Stomach smooth muscle (tissue), 2 donors: ENCODE data around the gene SS18L1.
A peak's percentile ranks its signal among the peaks of the same experiment; 100 is the strongest.

Source experiments
- H3K27ac ChIP-seq: one replicate; pipeline ENCODE4 v1.7.0; 2013; ENCODE audit warnings: mild to moderate bottlenecking, low read length, inconsistent platforms
- H3K27me3 ChIP-seq, 2 donors: one replicate each; pipeline ENCODE4 v1.7.0; 2013; ENCODE audit warnings: low read length in 2 of 2; ENCODE audit not compliant: insufficient read depth in 2 of 2, control insufficient read depth in 1 of 2
- H3K36me3 ChIP-seq, 2 donors: one replicate each; pipeline ENCODE4 v1.7.0; 2013; ENCODE audit warnings: low read length in 2 of 2; ENCODE audit not compliant: control insufficient read depth in 2 of 2, insufficient read depth in 2 of 2
- H3K4me1 ChIP-seq: one replicate; pipeline ENCODE4 v1.7.0; 2013; ENCODE audit warnings: low read length; ENCODE audit not compliant: control insufficient read depth, insufficient read depth
- H3K4me3 ChIP-seq, 2 donors: one replicate each; pipeline ENCODE4 v1.7.0; 2013; ENCODE audit warnings: low read length in 2 of 2
- H3K9ac ChIP-seq, 2 donors: one replicate each; pipeline ENCODE4 v1.7.0; 2013; ENCODE audit warnings: low read length in 2 of 2, mild to moderate bottlenecking in 1 of 2
- H3K9me3 ChIP-seq, 2 donors: one replicate each; pipeline ENCODE4 v1.7.0; 2013; ENCODE audit warnings: low read length in 2 of 2; ENCODE audit not compliant: control insufficient read depth in 2 of 2
- donor health status: healthy.
- donor health status: Pancreatic carcinoma.

Gene SS18L1

DNA sequence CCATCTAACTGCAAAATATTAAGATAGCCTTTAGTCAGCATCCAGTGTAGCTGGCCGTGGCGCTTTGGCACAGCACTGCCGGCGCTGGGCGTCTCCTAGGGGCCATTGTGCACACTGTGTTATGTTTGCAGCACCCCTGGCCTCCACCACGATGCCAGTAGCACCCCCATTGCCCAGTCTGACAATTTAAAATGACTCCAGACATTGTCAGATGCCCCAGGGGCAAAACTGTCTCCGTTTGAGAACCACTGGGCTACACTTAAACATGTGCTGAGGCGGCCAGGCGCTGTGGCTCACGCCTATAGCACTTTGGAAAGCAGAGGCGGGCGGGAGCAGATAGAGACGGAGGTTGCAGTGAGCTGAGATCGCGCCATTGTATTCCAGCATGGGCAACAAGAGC, 33.3 kb downstream of the SS18L1 start:
- no peaks in the 10 kb centered on the region for H3K4me1 ChIP-seq
- no peaks in the 10 kb centered on the region for H3K27me3 ChIP-seq
- no peak overlapping the region for H3K4me3 ChIP-seq
- H3K9me3 ChIP-seq = no peaks in the 10 kb centered on the region
- peaks cover 10 to 25% of the 10 kb centered on the region in 2 donors for H3K36me3 ChIP-seq
- no peak overlapping the region for H3K9ac ChIP-seq
- no peak overlapping the region for H3K27ac ChIP-seq

DNA sequence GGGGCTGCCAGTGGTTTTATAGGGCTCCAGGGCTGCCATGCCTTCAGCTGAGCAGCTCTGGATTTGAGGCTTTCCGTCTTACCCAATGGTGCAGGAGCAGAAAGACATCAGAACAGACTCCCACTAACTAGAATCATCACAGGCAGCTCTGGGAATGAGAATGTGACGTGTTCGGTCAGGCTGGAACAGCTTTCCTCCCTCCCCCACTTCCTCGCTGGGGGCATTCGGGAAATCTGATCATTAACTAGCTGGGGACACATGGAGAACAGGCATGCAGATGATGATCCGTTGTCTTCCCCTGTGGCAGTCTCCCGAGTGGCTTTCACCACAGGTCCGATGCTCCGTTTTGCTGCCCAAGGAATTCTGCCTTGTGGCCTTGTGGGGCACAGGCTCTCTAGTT, 33.7 kb downstream of the SS18L1 start:
- H3K4me1 ChIP-seq = no peaks in the 10 kb centered on the region
- peaks cover 10 to 25% of the 10 kb centered on the region in 2 donors for H3K36me3 ChIP-seq
- no peaks in the 10 kb centered on the region for H3K27me3 ChIP-seq
- H3K27ac ChIP-seq = no peak overlapping the region
- H3K9me3 ChIP-seq = no peaks in the 10 kb centered on the region
- H3K4me3 ChIP-seq = no peak overlapping the region
- H3K9ac ChIP-seq = no peak overlapping the region

DNA sequence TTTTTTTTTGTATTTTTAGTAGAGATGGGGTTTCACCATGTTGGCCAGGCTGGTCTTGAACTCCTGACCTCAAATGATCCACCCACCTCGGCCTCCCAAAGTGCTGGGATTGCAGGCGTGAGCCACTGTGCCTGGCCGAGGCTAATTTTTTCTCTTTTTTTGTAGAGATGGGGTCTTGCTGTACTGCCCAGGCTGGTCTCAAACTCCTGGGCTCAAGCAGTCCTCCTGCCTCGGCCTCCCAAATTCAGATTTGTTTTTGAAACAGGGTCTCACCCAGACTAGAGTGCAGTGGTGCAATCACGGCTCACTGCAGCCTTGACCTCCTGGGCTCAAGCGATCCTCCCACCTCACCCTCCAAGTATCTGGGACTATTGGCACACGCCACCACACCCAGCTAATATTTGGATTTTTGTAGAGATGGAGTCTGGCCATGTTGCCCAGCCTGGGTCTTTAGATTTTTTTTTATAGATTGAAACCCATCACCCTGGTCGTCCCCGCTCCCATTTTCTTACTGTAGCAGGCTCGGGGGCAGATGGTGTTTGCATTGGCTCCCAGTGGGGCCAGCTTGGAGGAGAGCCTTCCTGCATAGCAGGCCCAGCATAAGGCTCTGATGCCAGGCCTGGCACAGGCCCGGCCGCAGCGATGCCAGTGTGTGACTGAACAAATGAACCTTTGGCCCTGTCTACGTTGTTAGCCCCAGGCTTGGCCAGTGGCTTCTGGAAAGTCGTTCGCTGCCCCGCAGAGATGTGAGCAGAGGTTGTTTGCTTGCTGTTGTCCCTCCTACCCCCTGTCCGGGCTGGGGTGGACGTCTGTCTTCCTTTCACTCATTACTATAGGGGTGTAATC, 35.0 kb downstream of the SS18L1 start:
- Histone ChIP-seq H3K27me3 (no peaks in the 10 kb centered on the region), H3K9ac (no peak overlapping the region), H3K4me3 (no peak overlapping the region), H3K4me1 (peaks cover 4% of the 10 kb centered on the region), H3K9me3 (no peaks in the 10 kb centered on the region), H3K27ac (no peak overlapping the region), H3K36me3 (peaks cover 10 to 22% of the 10 kb centered on the region in 2 donors)

DNA sequence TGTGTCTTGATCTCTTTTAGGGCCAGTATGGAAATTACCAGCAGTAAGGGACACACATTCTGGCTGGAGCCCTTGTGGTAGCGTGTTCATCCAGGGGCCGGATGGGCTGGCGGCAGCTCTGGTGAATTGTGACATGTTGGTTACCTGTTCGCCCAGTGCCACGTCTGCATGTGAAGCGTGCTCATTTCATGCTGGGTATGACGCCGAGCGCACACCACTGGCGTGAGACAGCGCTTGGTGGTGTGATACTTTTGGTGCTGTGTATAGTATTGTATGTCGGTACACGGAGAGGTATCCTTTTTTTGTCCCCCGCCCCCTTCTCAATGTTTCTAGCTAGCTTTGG, 35.6 kb downstream of the SS18L1 start:
- peaks cover 10 to 22% of the 10 kb centered on the region in 2 donors for H3K36me3 ChIP-seq
- no peak overlapping the region for H3K4me3 ChIP-seq
- no peaks in the 10 kb centered on the region for H3K27me3 ChIP-seq
- peaks cover 8% of the 10 kb centered on the region for H3K4me1 ChIP-seq
- no peak overlapping the region for H3K9ac ChIP-seq
- H3K9me3 ChIP-seq = no peaks in the 10 kb centered on the region
- no peak overlapping the region for H3K27ac ChIP-seq

DNA sequence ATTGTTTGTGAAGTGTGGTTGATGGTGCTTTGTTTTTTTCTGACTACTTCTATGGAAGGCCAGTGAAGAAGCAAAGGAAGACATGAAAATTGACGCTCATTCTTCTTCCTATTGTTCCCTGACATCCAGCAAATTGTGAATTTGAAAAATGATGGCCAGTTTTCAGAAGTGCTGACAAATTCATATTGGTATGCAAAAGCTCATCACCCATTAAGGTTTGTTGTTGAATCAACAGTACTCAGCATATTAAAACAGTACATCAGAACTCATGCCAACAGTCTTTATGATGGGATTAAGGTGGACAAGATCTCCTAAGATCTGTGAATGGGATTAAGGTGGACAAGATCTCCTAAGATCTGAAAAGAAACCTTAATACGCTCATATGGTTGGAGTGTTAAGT, 38.2 kb downstream of the SS18L1 start:
- Histone ChIP-seq H3K9me3 (no peaks in the 10 kb centered on the region), H3K9ac (peak overlapping the region in 1 of 2 donors; percentile 99), H3K27ac (no peak overlapping the region), H3K4me3 (peak overlapping the region; percentile 96), H3K36me3 (peaks cover 0 to 3% of the 10 kb centered on the region in 2 donors), H3K4me1 (peaks cover 13% of the 10 kb centered on the region), H3K27me3 (no peaks in the 10 kb centered on the region)

DNA sequence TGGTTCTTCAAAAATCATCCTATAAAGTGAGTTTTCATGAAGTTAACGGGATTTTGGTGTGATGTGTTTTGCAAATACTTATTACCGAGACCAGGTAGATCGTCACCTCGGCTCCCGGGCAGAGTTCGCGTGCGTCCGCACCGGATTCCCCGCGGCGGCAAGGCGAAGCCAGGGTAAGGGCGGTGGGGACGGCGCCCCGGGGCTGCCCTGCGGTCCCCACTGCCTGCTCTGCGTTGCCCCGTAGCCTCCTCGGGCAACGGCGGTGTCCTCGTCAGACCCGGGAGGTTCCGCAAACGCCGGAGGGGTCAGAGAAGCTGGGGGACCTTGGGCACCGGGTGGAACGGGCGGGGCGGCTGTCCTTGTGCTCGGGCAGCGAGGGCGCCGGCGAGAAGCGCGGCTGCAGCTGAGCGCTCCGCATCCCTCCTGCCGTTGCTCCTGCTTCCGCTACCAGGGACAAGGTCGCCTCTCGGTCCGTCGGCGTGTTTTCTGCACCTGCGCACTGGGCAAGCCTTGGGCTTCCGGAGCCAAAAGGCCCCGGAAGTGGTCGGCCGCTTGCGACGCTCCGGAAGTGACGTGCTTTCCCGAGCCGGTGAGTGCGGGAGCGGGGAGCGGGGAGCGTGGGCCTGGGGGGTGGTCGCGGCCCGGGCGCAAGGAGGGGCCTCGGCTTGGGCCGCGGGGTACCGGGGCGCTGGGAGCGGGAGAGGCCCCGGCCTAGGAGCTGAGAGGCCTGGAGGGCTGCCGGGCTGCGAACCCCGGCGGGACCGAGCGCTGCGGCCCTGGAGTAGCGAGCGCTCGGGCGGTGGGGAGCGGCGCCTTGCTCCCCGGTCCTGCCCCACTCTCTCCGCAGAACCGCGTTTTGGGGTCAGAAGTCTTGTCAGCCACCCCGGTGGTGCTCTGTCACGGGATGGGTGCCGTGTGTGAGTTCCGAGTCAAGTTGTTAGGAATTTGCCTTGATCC, 39.2 kb downstream of the SS18L1 start, which contains the start of gene MTG2:
MTG2 (plus strand) TSS at position 560 of the 957 bp plus-strand sequence. CDS start 10,393 bp downstream, outside the sequence.
- Histone ChIP-seq H3K4me1 (peaks cover 13% of the 10 kb centered on the region), H3K36me3 (no peaks in the 10 kb centered on the region), H3K9ac (peak within 1 kb of the TSS; percentile 94 to 99), H3K27ac (peak within 1 kb of the TSS; percentile 88), H3K4me3 (peak within 1 kb of the TSS; percentile 96), H3K9me3 (no peaks in the 10 kb centered on the region), H3K27me3 (no peaks in the 10 kb centered on the region)

DNA sequence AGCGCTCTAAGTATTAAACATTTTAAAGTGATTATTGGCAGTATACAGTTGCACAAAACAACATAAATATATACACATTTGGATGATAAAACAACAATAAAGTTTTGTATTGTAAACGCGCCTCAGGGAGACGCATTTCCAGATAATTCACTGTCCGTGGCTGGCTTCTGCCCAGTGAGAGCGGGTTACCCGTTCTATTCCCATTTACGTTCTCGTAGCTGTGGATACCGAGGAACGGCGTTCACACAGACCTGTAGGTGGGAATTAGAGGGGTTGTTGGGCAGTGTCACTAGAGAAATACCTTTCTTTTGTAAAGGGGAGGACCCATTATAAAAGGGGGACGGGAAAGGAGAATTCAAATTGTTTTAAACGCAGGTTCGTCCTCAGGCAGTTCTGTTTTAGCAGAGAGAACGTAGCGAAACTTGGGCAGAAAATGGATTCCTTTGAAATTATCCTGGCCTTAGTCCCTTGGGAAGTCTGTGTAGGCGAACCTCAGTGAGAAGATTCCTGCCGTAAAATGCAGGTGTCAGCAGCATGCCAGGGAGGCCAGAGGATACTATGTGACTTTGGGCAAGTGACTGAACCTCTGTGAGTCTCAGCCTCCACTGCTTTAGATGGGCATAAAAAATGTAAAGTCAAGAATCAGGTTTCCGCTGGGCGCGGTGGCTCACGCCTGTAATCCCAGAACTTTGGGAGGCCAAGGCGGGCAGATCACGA, 40.0 kb downstream of the SS18L1 start:
- Histone ChIP-seq H3K4me1 (peaks cover 13% of the 10 kb centered on the region), H3K36me3 (no peaks in the 10 kb centered on the region), H3K27me3 (no peaks in the 10 kb centered on the region), H3K9ac (peak overlapping the region; percentile 94 to 99), H3K27ac (peak overlapping the region; percentile 88), H3K4me3 (peak overlapping the region; percentile 96), H3K9me3 (no peaks in the 10 kb centered on the region)

- no peak overlapping the region for H3K27ac ChIP-seq
- H3K36me3 ChIP-seq = no peaks in the 10 kb centered on the region
- H3K9me3 ChIP-seq = no peaks in the 10 kb centered on the region
- H3K27me3 ChIP-seq = no peaks in the 10 kb centered on the region
- H3K4me3 ChIP-seq = no peak overlapping the region
- no peak overlapping the region for H3K9ac ChIP-seq
- peaks cover 13% of the 10 kb centered on the region for H3K4me1 ChIP-seq
These were observed 42.5 kb downstream of the SS18L1 start for GRCh38 chr20:62186096-62186426.

- no peaks in the 10 kb centered on the region for H3K36me3 ChIP-seq
- H3K9me3 ChIP-seq = no peaks in the 10 kb centered on the region
- no peak overlapping the region for H3K27ac ChIP-seq
- no peak overlapping the region for H3K9ac ChIP-seq
- H3K4me1 ChIP-seq = peaks cover 13% of the 10 kb centered on the region
- H3K4me3 ChIP-seq = no peak overlapping the region
- no peaks in the 10 kb centered on the region for H3K27me3 ChIP-seq
These were observed 43.6 kb downstream of the SS18L1 start for GRCh38 chr20:62186887-62187866.
